Measurements from ENCODE around the gene ENO3.
A peak's percentile ranks its signal among the peaks of the same experiment; 100 is the strongest.

The ENO3 gene

GRCh38 chr17:4937553-4937952, 13.4 kb upstream of the ENO3 start:
- no peak for DNase-seq (ENCODE audit: low read depth, low spot score)

GRCh38 chr17:4938069-4938491, 12.8 kb upstream of the ENO3 start:
- DNase-seq (ENCODE audit: low read depth, low spot score): no peak

- DNase-seq (ENCODE audit: low read depth, low spot score): no peak
Observed at GRCh38 chr17:4938688-4939545, 12.0 kb upstream of the ENO3 start.

- no peak for DNase-seq (ENCODE audit: low read depth, low spot score)
Observed at GRCh38 chr17:4939546-4939795, 11.4 kb upstream of the ENO3 start.

GRCh38 chr17:4939796-4940554, 10.9 kb upstream of the ENO3 start, which contains the start of the genes RNF167 and SLC25A11:
Gene RNF167, plus strand, starts transcription at chr17:4940268. Its CDS starts 642 bp downstream, at chr17:4940910.
Gene SLC25A11, minus strand, starts transcription at chr17:4940046. Its CDS starts 136 bp downstream, at chr17:4939910.
- peak; percentile 91 for DNase-seq (ENCODE audit: low read depth, low spot score)

- DNase-seq (ENCODE audit: low read depth, low spot score): no peak
Observed at GRCh38 chr17:4940555-4941318, 10.2 kb upstream of the ENO3 start.

GRCh38 chr17:4941319-4941610, 9.7 kb upstream of the ENO3 start:
- no peak for DNase-seq (ENCODE audit: low read depth, low spot score)

GRCh38 chr17:4942760-4943508, 8.0 kb upstream of the ENO3 start:
- no peak for DNase-seq (ENCODE audit: low read depth, low spot score)

GRCh38 chr17:4944163-4944553, 6.8 kb upstream of the ENO3 start:
- no peak for DNase-seq (ENCODE audit: low read depth, low spot score)

GRCh38 chr17:4944554-4945175, 6.3 kb upstream of the ENO3 start:
- DNase-seq (ENCODE audit: low read depth, low spot score): no peak

- peak; percentile 59 for DNase-seq (ENCODE audit: low read depth, low spot score)
Observed at GRCh38 chr17:4945176-4945943, 5.6 kb upstream of the ENO3 start.

GRCh38 chr17:4945944-4946280, 5.0 kb upstream of the ENO3 start:
- no peak for DNase-seq (ENCODE audit: low read depth, low spot score)

- DNase-seq (ENCODE audit: low read depth, low spot score): no peak
Observed at GRCh38 chr17:4946312-4946976, 4.5 kb upstream of the ENO3 start.

- DNase-seq (ENCODE audit: low read depth, low spot score): no peak
Observed at GRCh38 chr17:4947010-4947410, 3.9 kb upstream of the ENO3 start.

- peak; percentile 50 for DNase-seq (ENCODE audit: low read depth, low spot score)
Observed at GRCh38 chr17:4947411-4948165, 3.3 kb upstream of the ENO3 start.

GRCh38 chr17:4948166-4948930, 2.6 kb upstream of the ENO3 start, which contains the start of gene PFN1:
Gene PFN1, minus strand, starts transcription at chr17:4948530. Its CDS starts 136 bp downstream, at chr17:4948394.
- DNase-seq (ENCODE audit: low read depth, low spot score): peak; percentile 78

GRCh38 chr17:4948931-4949320, 2.0 kb upstream of the ENO3 start:
- no peak for DNase-seq (ENCODE audit: low read depth, low spot score)

- peak; percentile 58 for DNase-seq (ENCODE audit: low read depth, low spot score)
Observed at GRCh38 chr17:4949321-4950074, 1.4 kb upstream of the ENO3 start.

Data from activated CD4-positive, CD25-positive, alpha-beta regulatory T cell treated with anti-CD3 and anti-CD28 coated beads, Interleukin-2, amount 50 U/mL, for 16 hours (primary cell).